NCI-H1436 treated with DMSO at 0.1 percent for 48 hours (cell line): ENCODE measurements around the gene SNAI3.

Source experiments
- DNase-seq: peaks from one replicate; lab custom pipeline; 2025; lab: John Stamatoyannopoulos, UW

Gene SNAI3

GRCh38 chr16:88721236-88721635, 34.9 kb upstream of the SNAI3 start:
- DNase-seq, result no peak

GRCh38 chr16:88720396-88720970, 34.2 kb upstream of the SNAI3 start:
- DNase-seq, result no peak

- DNase-seq, result no peak
Measured at GRCh38 chr16:88719933-88720296, 33.6 kb upstream of the SNAI3 start.

GRCh38 chr16:88719267-88719932, 33.1 kb upstream of the SNAI3 start:
- DNase-seq, result no peak

- DNase-seq, result no peak
Measured at GRCh38 chr16:88718178-88718577, 31.9 kb upstream of the SNAI3 start.

- no peak for DNase-seq
Measured at GRCh38 chr16:88716601-88717001, 30.3 kb upstream of the SNAI3 start.

- no peak for DNase-seq
Measured at GRCh38 chr16:88716201-88716600, 29.9 kb upstream of the SNAI3 start.

GRCh38 chr16:88715312-88716190, 29.2 kb upstream of the SNAI3 start:
- no peak for DNase-seq

- DNase-seq, result no peak
Measured at GRCh38 chr16:88714420-88715302, 28.4 kb upstream of the SNAI3 start.

GRCh38 chr16:88713568-88714419, 27.5 kb upstream of the SNAI3 start:
- DNase-seq, result no peak

- no peak for DNase-seq
Measured at GRCh38 chr16:88713054-88713453, 26.7 kb upstream of the SNAI3 start.

GRCh38 chr16:88712362-88712979, 26.2 kb upstream of the SNAI3 start:
- no peak for DNase-seq

GRCh38 chr16:88711750-88712340, 25.5 kb upstream of the SNAI3 start:
- DNase-seq, result no peak

- no peak for DNase-seq
Measured at GRCh38 chr16:88710556-88710955, 24.2 kb upstream of the SNAI3 start.

GRCh38 chr16:88706965-88707826, 20.9 kb upstream of the SNAI3 start:
- no peak for DNase-seq

GRCh38 chr16:88706229-88706964, 20.1 kb upstream of the SNAI3 start, which contains the start of the genes CTU2 and RNF166:
TSS of gene CTU2 (plus strand) at chr16:88706503. CDS start at chr16:88706531, 28 bp downstream.
TSS of gene RNF166 (minus strand) at chr16:88706408. CDS start at chr16:88706325, 83 bp downstream.
- DNase-seq, result no peak

- no peak for DNase-seq
Measured at GRCh38 chr16:88705801-88706228, 19.5 kb upstream of the SNAI3 start.

- no peak for DNase-seq
Measured at GRCh38 chr16:88705076-88705684, 18.9 kb upstream of the SNAI3 start.
